Inflammatory macrophage treated with lipopolysaccharide for 4 hours (primary cell): ENCODE measurements around the gene PLEKHG2.

Experiments used
- DNase-seq: peaks from one replicate; pipeline ENCODE4 v3.0.0-alpha.2; 2020

Gene PLEKHG2

GRCh38 chr19:39420769-39421168 is 8.3 kb downstream of the PLEKHG2 start:
- no peak for DNase-seq

GRCh38 chr19:39422020-39422419 is 9.6 kb downstream of the PLEKHG2 start:
- DNase-seq = no peak

- no peak for DNase-seq
Measured at GRCh38 chr19:39423258-39424086, 11.0 kb downstream of the PLEKHG2 start.

DNA sequence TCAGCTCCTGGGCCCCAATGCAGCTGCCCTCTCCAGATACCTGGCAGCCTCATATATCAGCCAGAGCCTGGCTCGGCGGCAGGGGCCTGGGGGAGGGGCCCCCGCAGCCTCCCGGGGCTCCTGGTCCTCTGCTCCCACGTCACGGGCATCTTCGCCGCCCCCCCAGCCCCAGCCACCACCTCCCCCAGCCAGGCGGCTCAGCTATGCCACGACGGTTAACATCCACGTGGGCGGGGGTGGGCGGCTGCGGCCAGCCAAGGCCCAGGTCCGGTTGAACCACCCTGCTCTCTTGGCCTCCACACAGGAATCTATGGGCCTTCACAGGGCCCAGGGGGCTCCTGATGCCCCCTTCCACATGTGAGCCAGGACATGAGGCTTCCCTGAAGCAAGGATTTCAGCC is 12.5 kb downstream of the PLEKHG2 start:
- DNase-seq = no peak

DNA sequence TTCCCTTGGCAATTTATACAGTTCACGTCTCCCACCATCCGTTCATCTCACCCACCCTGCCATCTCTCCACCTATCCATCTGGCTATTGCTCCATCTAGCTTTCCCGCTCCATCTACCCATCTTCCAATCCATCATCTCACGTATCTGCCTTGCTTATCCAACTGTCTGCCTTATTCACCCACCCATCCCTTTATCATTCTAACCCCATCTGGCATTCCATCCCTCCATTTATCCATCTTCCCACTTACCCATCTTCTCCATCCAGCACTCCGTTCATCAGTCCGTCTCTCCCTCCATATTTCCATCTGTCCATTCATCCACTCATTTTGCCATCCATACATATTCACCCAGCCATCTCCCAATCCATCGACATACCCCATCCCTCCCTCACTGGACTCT is 13.3 kb downstream of the PLEKHG2 start:
- no peak for DNase-seq

GRCh38 chr19:39426170-39426569 is 13.7 kb downstream of the PLEKHG2 start:
- no peak for DNase-seq

GRCh38 chr19:39427707-39428106 is 15.2 kb downstream of the PLEKHG2 start:
- no peak for DNase-seq

DNA sequence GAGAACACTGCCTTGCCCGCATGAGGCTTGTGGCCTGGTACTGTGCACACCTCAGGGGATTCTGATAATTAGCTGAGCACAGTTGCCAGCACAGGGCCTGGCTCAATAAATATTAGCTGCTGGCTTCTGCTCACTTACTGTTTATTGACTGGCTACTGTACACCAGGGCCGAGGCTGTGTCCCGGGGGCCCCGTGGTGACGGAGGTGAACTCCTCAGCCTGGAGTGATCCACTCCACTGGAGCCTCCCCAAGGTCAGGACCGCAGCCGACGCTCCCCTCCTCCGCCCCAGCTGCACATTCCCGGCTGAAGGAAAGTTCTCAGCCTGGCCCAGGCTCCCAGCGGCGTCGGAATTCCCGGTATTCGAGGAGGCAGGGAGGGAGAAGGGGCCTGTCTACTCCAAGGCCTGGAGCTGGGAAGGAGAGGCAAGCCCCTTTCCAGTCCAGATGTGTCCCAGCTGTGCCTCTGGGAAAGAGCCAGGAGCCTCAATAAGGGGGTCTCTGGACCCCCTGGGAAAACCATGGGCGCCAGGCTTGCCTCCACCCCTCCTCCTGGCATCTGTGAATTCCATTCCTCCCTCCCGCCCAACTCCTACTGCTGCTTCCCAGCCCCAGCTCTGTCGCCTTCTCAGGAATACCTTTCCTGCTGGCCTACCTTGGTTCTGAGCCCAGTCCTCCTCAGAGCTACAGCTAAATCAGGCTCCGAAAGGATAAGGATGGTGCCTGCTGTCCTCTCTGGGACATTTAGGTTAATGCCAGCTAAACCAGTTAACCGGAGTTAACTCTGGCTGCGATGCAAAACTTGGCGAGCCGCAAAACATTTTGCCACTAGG is 16.0 kb downstream of the PLEKHG2 start:
- DNase-seq = no peak

- peak; percentile 98 for DNase-seq
Measured at GRCh38 chr19:39430675-39431593, 18.5 kb downstream of the PLEKHG2 start.

DNA sequence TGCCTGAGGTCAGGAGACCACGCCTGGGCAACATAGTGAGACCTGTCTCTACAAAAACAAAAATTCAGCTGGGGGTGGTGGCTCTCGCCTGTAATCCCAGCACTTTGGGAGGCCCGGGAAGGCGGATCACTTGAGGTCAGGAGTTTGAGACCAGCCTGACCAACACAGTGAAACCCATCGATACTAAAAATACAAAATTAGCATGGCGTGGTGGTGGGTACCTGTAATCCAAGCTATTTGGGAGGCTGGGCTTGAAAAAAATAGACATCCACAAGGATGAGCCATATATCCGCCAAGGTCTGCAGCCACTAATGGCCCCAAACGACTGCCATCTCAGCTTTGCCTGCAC is 20.2 kb downstream of the PLEKHG2 start:
- DNase-seq = no peak

GRCh38 chr19:39433480-39434079 is 21.1 kb downstream of the PLEKHG2 start:
- DNase-seq = no peak

- no peak for DNase-seq
Measured at GRCh38 chr19:39434123-39435076, 21.9 kb downstream of the PLEKHG2 start.

- DNase-seq = peak; percentile 100
Measured at GRCh38 chr19:39435499-39436349, 23.3 kb downstream of the PLEKHG2 start, which contains the start of gene RPS16. TSS of gene RPS16 (minus strand) at chr19:39435949. CDS start at chr19:39435895, 54 bp downstream.

DNA sequence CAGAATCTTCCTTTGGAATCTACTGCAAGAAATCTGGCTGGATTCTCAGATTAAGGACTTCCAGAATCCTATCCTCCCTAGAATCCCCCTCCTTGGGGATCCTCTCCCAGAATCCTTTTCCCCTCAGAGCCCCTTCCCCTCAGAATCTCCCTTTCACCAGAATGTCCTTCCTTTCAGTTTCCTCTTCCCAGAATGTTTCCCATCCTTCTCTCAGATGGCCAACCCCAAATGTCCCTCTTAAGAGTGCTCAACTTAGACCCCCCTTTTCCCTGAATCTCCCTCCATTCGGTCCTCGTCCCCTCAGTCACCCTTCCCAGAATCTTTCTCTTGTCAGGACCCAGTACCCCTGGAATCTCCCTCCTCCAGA is 23.9 kb downstream of the PLEKHG2 start:
- DNase-seq = no peak

DNA sequence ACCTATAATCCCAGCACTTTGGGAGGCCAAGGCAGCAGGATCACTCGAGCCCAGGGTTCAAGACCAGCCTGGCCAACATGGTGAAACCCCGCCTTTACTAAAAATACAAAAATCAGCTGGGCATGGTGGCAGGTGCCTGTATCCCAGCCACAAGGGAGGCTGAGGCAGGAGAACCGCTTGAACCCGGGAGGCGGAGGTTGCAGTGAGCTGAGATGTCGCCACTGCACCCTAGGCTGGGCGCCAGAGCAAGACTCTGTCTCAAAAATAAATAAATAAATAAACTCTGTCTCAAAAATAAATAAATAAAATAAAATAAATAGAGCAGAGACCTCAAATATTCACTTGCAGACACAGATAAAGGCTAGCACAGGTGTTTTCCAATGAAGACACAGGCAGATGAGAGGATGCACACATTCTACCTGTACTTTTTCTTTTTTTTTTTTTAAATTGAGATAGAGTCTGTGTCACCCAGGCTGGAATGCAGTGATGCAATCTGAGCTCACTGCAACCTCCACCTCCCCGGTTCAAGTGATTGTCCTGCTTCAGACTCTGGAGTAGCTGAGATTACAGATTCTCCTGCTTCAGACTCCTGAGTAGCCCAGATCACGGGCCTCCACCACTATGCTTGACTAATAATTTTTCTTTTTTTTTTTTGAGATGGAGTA is 25.9 kb downstream of the PLEKHG2 start:
- peak; percentile 11 for DNase-seq

- DNase-seq = no peak
Measured at GRCh38 chr19:39444598-39445195, 32.2 kb downstream of the PLEKHG2 start.

- peak; percentile 98 for DNase-seq
Measured at GRCh38 chr19:39445196-39446111, 33.0 kb downstream of the PLEKHG2 start, which contains the start of gene SUPT5H. TSS of gene SUPT5H (plus strand) at chr19:39445582. CDS start at chr19:39445891, 309 bp downstream.
